CD4-positive, alpha-beta T cell treated with Interleukin-17A for 1 hour (primary cell): Measurements from ENCODE around the gene CCT8.

Experiments used
- DNase-seq: peaks from one replicate; pipeline ENCODE4 v3.0.0-alpha.2; 2020

CCT8 gene

GRCh38 chr21:29073222-29074006 lies at the start of gene CCT8:
CCT8 (minus strand) TSS chr21:29073648; CDS start chr21:29073590, 58 bp downstream.
- peak; percentile 99 for DNase-seq

- no peak for DNase-seq
Observed at GRCh38 chr21:29121759-29122158, 48.3 kb upstream of the CCT8 start.

GRCh38 chr21:29117372-29117955 lies 44.0 kb upstream of the CCT8 start:
- DNase-seq = no peak

GRCh38 chr21:29115899-29116298 lies 42.5 kb upstream of the CCT8 start:
- DNase-seq = no peak

GRCh38 chr21:29114765-29115500 lies 41.5 kb upstream of the CCT8 start:
- no peak for DNase-seq

GRCh38 chr21:29105218-29105617 lies 31.8 kb upstream of the CCT8 start:
- DNase-seq = no peak

GRCh38 chr21:29104239-29104708 lies 30.8 kb upstream of the CCT8 start:
- no peak for DNase-seq

- no peak for DNase-seq
Observed at GRCh38 chr21:29102791-29103257, 29.4 kb upstream of the CCT8 start.

GRCh38 chr21:29098156-29098555 lies 24.7 kb upstream of the CCT8 start:
- DNase-seq = no peak

- DNase-seq = no peak
Observed at GRCh38 chr21:29096218-29097015, 23.0 kb upstream of the CCT8 start.

- DNase-seq = no peak
Observed at GRCh38 chr21:29092102-29092959, 18.9 kb upstream of the CCT8 start.

GRCh38 chr21:29091033-29091432 lies 17.6 kb upstream of the CCT8 start:
- DNase-seq = no peak

- DNase-seq = no peak
Observed at GRCh38 chr21:29085106-29085752, 11.8 kb upstream of the CCT8 start.

GRCh38 chr21:29084372-29084771 lies 10.9 kb upstream of the CCT8 start:
- no peak for DNase-seq

GRCh38 chr21:29083306-29083705 lies 9.9 kb upstream of the CCT8 start:
- no peak for DNase-seq

- no peak for DNase-seq
Observed at GRCh38 chr21:29082046-29082815, 8.8 kb upstream of the CCT8 start.

- DNase-seq = peak; percentile 56
Observed at GRCh38 chr21:29080454-29080941, 7.0 kb upstream of the CCT8 start.

- DNase-seq = peak; percentile 66
Observed at GRCh38 chr21:29078869-29079767, 5.7 kb upstream of the CCT8 start.

GRCh38 chr21:29077651-29078090 lies 4.2 kb upstream of the CCT8 start:
- peak; percentile 39 for DNase-seq
